GM21786 (cell line): Measurements from ENCODE around the gene DCST1.
A peak's percentile ranks its signal among the peaks of the same experiment; 100 is the strongest.

Experiments
- ATAC-seq: cut with Tn5 transposase; IDR thresholded peaks from one replicate; pipeline ENCODE4 v1.9.1; 2021; ENCODE audit not compliant: unreplicated experiment

The DCST1 gene

DNA sequence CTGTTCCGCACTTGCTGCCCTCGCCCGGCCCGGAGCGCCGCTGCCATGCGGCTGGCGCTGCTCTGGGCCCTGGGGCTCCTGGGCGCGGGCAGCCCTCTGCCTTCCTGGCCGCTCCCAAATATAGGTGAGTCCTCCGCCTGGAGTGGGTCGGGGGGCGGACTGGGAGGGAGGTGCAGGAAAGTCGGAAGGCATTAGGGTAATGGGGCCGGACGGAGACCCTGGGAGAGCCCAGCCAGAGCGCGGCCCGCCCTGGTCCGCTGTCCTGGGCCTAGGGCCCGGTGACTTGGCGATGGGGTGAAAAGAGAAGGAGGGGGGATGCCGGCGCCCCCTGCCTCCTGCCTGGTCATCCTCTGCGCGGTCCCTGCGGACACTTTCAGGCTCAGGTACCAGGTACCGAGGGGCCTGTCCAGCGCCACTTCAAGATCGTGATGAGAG, 17.7 kb downstream of the DCST1 start:
- ATAC-seq: no peak

DNA sequence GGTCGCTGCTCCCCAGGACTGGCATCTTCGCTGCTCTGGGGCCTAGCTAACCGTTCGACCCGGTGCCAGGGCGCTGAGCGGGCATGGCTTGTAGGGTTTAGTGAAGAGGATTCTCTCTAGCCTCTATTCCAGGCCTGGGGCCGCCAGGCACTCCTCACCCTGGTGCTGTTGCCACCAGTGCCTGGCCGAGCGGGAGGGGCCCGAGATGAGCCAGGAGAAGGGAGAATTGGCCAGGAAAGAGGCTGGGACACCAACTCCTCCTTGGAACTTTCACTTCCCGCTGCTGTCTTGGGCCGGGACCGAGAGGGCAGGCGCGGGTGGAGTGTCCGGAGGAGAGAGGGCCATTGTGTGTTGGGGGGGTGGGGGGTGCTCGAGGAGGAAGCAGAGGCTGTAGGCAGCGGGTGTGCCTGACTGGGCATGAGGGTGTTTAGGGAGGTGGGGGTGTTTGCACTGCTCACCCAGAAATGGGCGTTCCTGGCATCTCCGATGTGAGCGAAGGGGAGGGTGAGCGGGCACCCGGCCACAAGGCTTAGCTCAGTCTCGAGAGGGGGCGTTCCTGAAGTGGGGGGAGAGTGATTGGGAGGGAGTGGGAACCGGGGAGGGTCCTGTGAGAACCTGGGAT, 18.3 kb downstream of the DCST1 start:
- no peak for ATAC-seq

- no peak for ATAC-seq
Observed at GRCh38 chr1:155052439-155053395, 19.1 kb downstream of the DCST1 start.

DNA sequence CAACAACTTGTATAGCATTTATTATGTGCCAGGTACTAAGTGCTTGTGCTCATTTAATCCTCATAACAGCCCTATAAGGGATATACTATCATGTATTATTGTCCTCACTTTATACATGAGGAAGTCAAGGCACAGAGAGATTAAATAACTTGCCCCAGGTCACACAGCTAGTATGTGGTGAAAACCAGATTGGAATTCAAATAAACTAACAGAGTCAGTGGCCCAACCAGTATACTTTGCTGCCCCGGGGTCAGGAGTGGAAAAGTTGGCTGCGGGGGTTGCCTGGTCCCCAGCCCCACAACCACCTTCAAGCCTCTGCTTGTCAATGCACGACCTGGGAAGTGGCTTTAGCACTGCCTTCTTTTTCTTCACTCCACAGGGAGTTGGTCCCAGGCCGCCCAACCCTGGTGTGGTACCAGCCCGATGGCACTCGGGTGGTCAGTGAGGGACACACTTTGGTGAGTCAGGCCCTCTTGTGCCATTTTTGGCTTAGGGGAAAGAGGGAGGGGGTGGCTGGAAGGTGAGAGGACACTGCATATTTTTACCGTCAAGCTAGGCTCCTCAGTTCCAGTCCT, 20.0 kb downstream of the DCST1 start:
- no peak for ATAC-seq

DNA sequence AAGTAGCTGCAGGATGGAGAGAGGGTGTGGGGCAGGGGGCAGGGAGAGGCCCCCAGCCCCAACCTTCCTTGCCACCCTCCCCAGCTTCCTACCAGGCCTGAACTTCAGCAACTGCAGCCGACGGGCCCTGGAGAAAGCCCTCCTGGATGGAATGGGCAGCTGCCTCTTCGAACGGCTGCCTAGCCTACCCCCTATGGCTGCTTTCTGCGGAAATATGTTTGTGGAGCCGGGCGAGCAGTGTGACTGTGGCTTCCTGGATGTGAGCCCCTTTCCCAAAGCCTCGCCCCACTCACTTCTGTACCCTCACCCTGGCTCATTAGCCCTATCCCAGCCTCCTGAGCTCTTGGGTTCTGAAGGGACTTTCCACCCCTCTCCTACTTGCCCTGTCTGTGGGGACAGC, 23.5 kb downstream of the DCST1 start:
- ATAC-seq: no peak

GRCh38 chr1:155057788-155058211, 24.2 kb downstream of the DCST1 start:
- no peak for ATAC-seq

GRCh38 chr1:155060736-155061135, 27.1 kb downstream of the DCST1 start:
- no peak for ATAC-seq

DNA sequence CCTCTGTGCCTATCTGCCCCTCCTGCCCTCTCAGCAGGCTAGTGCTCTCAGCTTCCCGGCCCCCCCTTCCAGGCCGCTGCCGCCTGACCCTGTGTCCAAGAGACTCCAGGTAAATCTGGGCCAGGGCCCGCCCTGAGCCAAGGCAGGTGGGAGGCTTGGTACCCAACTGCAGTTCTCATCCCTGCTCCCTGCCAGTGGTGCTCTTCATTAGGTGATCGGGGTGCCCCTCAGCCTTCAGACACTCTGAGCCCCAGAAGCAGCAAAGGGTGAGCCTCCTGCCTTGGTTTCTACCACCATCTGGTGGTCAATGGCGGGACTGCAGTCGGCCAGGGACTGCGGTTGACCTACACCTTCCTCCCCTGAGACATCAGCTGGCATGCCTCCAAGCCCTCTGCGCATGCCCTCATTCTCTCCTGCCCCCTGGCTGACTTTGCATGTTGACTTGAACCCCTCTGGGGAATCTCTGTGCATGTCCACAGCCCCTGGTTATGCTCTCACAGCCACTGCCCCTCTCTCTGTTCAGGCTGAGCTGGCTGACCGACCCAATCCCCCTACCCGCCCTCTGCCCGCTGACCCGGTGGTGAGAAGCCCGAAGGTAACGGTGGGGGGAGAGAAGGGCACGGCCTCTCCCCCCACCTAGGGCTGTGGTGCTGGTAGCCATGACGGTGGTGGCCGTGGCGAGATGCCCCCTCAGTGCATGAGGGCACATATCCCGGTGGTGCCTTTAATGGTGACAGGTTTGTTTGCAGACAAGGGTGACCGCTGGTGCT, 27.9 kb downstream of the DCST1 start:
- no peak for ATAC-seq

- ATAC-seq: no peak
Observed at GRCh38 chr1:155062151-155062686, 28.6 kb downstream of the DCST1 start.

- ATAC-seq: no peak
Observed at GRCh38 chr1:155062702-155063411, 29.2 kb downstream of the DCST1 start.

DNA sequence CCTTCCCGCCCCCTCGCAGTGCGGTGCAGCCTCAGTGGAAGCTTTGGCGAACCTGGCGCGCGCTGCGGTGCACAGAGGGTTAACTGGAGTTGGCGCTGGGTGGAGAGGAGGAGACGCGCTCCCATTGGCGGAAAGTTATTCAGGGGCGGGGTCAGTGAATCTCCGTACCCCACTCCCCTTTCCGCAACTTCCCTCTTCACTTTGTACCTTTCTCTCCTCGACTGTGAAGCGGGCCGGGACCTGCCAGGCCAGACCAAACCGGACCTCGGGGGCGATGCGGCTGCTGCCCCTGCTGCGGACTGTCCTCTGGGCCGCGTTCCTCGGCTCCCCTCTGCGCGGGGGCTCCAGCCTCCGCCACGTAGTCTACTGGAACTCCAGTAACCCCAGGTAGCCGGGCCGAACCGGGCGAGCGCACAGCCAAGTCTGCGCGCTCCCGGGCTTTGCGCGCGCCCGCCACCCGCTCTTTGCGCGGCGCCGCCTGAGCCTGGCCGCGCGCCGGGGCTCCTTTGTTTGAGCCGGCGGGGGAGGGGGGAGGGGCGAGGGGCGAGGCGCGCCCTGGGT, 30.0 kb downstream of the DCST1 start, which contains the start of gene EFNA4:
TSS of gene EFNA4 (plus strand) at position 191 of the 561 bp plus-strand sequence. CDS start at position 275, 84 bp downstream.
- peak; percentile 64 for ATAC-seq

- no peak for ATAC-seq
Observed at GRCh38 chr1:155064111-155064831, 30.6 kb downstream of the DCST1 start.

- ATAC-seq: no peak
Observed at GRCh38 chr1:155064832-155065429, 31.3 kb downstream of the DCST1 start.

- no peak for ATAC-seq
Observed at GRCh38 chr1:155066777-155067176, 33.2 kb downstream of the DCST1 start.

GRCh38 chr1:155068599-155068998, 35.0 kb downstream of the DCST1 start:
- no peak for ATAC-seq

- no peak for ATAC-seq
Observed at GRCh38 chr1:155069551-155070157, 36.0 kb downstream of the DCST1 start.

DNA sequence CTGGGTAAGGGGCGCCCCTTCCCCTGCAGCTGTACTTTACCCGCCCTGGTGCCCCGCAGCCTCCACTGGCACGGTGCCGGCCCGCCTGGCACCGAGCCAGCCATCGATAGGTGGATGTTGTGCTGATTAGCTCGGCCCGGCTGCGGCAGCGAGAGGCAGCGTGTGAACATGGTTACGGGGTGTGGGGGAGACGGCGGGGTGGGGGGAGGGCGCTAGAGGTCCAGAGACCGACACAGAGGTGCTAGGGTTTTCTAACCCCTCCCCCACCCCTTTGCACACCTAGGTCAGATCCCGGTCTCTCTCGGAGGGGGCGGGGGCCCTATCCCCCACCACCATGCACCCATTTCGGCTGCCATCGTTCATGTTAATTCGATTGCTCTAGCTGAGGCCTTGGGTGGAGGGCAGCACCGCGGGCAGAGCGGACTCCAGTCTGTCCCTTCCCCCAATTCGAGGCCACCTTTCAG, 36.6 kb downstream of the DCST1 start:
- no peak for ATAC-seq
